Measurements from ENCODE around the gene MEAF6. TPM values are rescaled to one million over a fixed set of nuclear protein-coding genes. Genes with fewer than 3 reads are reported as not detected.

The MEAF6 gene
- total and polyA plus RNA-seq, 4 experiments from 2014 or later: 97.9 to 221 (median 115) TPM

DNA sequence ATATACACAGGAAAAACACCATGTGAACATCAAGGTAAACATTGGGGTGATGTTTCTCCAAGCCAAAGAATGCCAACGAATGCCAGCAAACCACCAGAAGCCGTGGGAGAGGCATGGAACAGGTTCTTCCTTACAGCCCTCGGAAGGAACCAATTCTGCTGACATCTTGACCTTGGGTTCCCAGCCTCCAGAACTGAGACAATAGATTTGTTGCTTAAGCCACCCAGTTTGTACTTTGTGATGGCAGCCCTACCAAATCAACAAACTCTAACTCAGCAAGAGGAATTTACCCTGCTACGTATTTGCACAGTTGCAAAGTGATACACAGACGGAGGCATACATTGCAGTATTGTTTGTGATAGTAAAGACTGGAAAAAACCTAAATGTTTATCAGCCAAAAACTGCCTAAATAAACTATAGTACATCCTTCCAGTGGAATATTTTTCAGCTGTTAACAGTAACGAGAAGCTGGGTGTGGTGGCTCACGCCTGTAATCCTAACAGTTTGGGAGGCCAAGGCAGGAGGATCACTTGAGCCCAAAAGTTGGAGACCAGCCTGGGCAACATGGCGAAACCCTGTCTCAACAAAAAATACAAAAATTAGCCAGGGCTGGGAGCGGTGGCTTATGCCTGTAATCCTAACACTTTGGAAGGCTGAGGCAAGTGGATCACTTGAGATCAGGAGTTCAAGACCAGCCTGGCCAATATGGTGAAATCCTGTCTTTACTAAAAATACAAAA lies 52.7 kb downstream of the MEAF6 start:
- Histone ChIP-seq H3K27me3 (ENCODE audit: insufficient read depth, low read length) (no peaks in the 10 kb centered on the region), H3K9me3 (ENCODE audit: control insufficient read depth in 1 of 2, low read length in 2 of 2) (no peaks in the 10 kb centered on the region), H3K27ac (ENCODE audit: low read depth, low read length) (no peak overlapping the region), H3K4me1 (ENCODE audit: insufficient read depth, low read length) (no peaks in the 10 kb centered on the region), H3K4me3 (ENCODE audit: low read length in 2 of 2) (no peak overlapping the region), H3K36me3 (ENCODE audit: insufficient read depth, low read length) (no peaks in the 10 kb centered on the region)
- CTCF ChIA-PET (ENCODE audit: partially characterized antibody): interaction anchor here (0.6 to 9.6 kb wide), 5 partner anchors 17 to 326 kb away, joined by 3 to 417 read pairs (median 4); no protein-coding TSS in a partner anchor
- Mint-ChIP-seq H3K27ac (no peak overlapping the region), H3K4me1 (peaks cover 0 to 3% (median 1%) of the 10 kb centered on the region in 4 donors), H3K36me3 (peaks cover 0 to 2% of the 10 kb centered on the region in 2 donors), H3K27me3 (no peaks in the 10 kb centered on the region), H3K9me3 (no peaks in the 10 kb centered on the region), H3K4me3 (no peak overlapping the region)
- DNase-seq: no peak
- POLR2A ChIA-PET (ENCODE audit: partially characterized antibody): interaction anchor here (0.9 to 9.5 kb wide), 2 partner anchors 14 to 26 kb away, joined by 3 to 102 read pairs; partner anchors contain the start of gene ZC3H12A
- intact Hi-C loops (cut with micrococcal nuclease): no loop called here

DNA sequence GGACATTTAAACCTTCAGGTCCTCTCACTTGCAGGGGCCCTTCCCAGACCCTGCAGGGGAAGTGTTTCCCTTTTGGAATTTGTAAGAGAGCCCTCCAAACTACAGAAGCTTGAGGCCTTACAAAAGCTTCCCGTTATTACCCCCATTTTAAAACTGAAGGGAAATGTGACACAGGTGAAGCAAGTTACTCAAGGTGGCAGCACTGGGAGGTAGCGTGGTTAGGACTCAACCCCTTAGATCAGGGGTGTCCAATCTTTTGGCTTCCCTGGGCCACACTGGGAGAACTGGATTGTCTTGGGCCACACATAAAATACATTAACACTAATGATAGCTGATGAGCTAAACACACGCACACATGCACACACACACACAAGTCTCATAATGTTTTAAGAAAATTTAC lies 56.0 kb downstream of the MEAF6 start:
- H3K9me3 Mint-ChIP-seq: no peaks in the 10 kb centered on the region
- H3K36me3 Mint-ChIP-seq: peaks cover 4 to 6% of the 10 kb centered on the region in 2 donors
- peaks cover 5 to 9% (median 6%) of the 10 kb centered on the region in 4 donors for H3K4me1 Mint-ChIP-seq
- Histone ChIP-seq H3K4me1 (ENCODE audit: insufficient read depth, low read length) (no peaks in the 10 kb centered on the region), H3K9me3 (ENCODE audit: control insufficient read depth in 1 of 2, low read length in 2 of 2) (no peaks in the 10 kb centered on the region), H3K27me3 (ENCODE audit: insufficient read depth, low read length) (no peaks in the 10 kb centered on the region), H3K36me3 (ENCODE audit: insufficient read depth, low read length) (no peaks in the 10 kb centered on the region), H3K4me3 (ENCODE audit: low read length in 2 of 2) (no peak overlapping the region), H3K27ac (ENCODE audit: low read depth, low read length) (no peak overlapping the region)
- H3K27me3 Mint-ChIP-seq: no peaks in the 10 kb centered on the region
- peak in 1 of 5 donors; percentile 6 for DNase-seq
- no peak overlapping the region for H3K4me3 Mint-ChIP-seq
- CTCF ChIA-PET (ENCODE audit: partially characterized antibody): interaction anchor here (0.9 to 9.6 kb wide), 5 partner anchors 9 to 223 kb away, joined by 3 to 417 read pairs (median 7); partner anchors contain the start of genes MEAF6 and ZC3H12A
- POLR2A ChIA-PET (ENCODE audit: partially characterized antibody): interaction anchor here (1.1 to 9.5 kb wide), 3 partner anchors 18 to 28 kb away, joined by 3 to 102 read pairs (median 76); partner anchors contain the start of gene ZC3H12A
- peak overlapping the region in 1 of 7 donors; percentile 47 for H3K27ac Mint-ChIP-seq
- intact Hi-C loops (cut with micrococcal nuclease): no loop called here

DNA sequence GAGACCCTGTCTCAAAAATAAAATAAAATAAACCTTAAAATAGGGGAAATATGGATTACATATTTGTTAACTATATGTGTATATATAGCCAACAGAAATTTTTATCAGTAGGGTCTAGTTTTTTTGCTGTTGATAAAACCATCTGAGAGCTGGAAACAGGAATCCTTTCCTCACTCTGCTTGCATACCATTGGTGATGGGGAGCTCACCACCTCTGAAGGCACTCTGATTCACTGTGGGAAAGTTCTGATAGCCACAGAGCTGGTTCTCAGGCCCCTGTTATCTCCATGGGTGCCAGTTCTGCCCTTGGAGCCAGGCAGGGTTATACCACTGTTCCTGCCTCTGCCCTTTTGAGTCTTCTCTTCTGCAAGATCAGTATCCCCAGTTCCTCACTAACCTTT lies 58.0 kb downstream of the MEAF6 start:
- Histone ChIP-seq H3K4me3 (ENCODE audit: low read length in 2 of 2) (no peak overlapping the region), H3K9me3 (ENCODE audit: control insufficient read depth in 1 of 2, low read length in 2 of 2) (no peaks in the 10 kb centered on the region), H3K4me1 (ENCODE audit: insufficient read depth, low read length) (no peaks in the 10 kb centered on the region), H3K27me3 (ENCODE audit: insufficient read depth, low read length) (no peaks in the 10 kb centered on the region), H3K27ac (ENCODE audit: low read depth, low read length) (no peak overlapping the region), H3K36me3 (ENCODE audit: insufficient read depth, low read length) (no peaks in the 10 kb centered on the region)
- DNase-seq: no peak
- intact Hi-C loops (cut with micrococcal nuclease): no loop called here
- ChIA-PET CTCF (ENCODE audit: partially characterized antibody) (interaction anchor here (0.9 to 9.6 kb wide), 7 partner anchors 19 to 225 kb away, joined by 4 to 417 read pairs (median 17); partner anchors contain the start of genes MEAF6 and ZC3H12A), POLR2A (ENCODE audit: partially characterized antibody) (interaction anchor here (1.5 to 9.5 kb wide), 3 partner anchors 19 to 30 kb away, joined by 4 to 102 read pairs (median 76); partner anchors contain the start of gene ZC3H12A)
- peaks cover 4 to 6% of the 10 kb centered on the region in 2 donors for H3K36me3 Mint-ChIP-seq
- peak overlapping the region in 1 of 7 donors; percentile 79 for H3K27ac Mint-ChIP-seq
- H3K4me1 Mint-ChIP-seq: peaks cover 5 to 9% (median 6%) of the 10 kb centered on the region in 4 donors
- H3K4me3 Mint-ChIP-seq: no peak overlapping the region
- no peaks in the 10 kb centered on the region for H3K27me3 Mint-ChIP-seq
- H3K9me3 Mint-ChIP-seq: no peaks in the 10 kb centered on the region

DNA sequence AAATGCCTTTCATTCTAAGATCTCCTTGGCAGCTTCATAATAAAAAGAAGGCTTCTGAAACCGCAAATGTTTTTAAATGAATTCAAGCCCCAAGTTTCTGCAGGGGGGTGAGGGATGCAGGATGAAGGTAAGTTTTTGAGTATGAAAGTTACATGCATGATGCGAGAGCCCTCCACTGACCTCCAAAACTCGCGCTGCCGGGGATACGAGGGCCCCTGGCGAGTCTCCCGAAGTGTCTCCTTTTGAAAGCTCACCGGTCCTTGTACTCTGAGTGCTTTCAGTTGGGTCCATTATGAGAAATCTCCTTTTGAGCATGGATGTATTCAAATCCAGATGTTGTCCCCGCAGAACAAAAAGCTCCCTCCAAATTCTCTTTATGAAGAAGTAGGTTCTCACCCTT lies 59.0 kb downstream of the MEAF6 start:
- ChIA-PET CTCF (ENCODE audit: partially characterized antibody) (interaction anchor here (1.2 to 9.6 kb wide), 8 partner anchors 11 to 226 kb away, joined by 4 to 417 read pairs (median 20); partner anchors contain the start of genes MEAF6 and ZC3H12A), POLR2A (ENCODE audit: partially characterized antibody) (interaction anchor here (1.0 to 9.5 kb wide), 4 partner anchors 21 to 31 kb away, joined by 3 to 102 read pairs (median 40); partner anchors contain the start of gene ZC3H12A)
- DNase-seq: no peak
- Mint-ChIP-seq H3K4me1 (peaks cover 5 to 9% (median 6%) of the 10 kb centered on the region in 4 donors), H3K9me3 (no peaks in the 10 kb centered on the region), H3K4me3 (no peak overlapping the region), H3K27ac (peak overlapping the region in 1 of 7 donors; percentile 24), H3K27me3 (no peaks in the 10 kb centered on the region), H3K36me3 (peaks cover 4 to 6% of the 10 kb centered on the region in 2 donors)
- H3K4me1 ChIP-seq (ENCODE audit: insufficient read depth, low read length): no peaks in the 10 kb centered on the region
- H3K27me3 ChIP-seq (ENCODE audit: insufficient read depth, low read length): no peaks in the 10 kb centered on the region
- no peaks in the 10 kb centered on the region for H3K9me3 ChIP-seq (ENCODE audit: control insufficient read depth in 1 of 2, low read length in 2 of 2)
- no peaks in the 10 kb centered on the region for H3K36me3 ChIP-seq (ENCODE audit: insufficient read depth, low read length)
- intact Hi-C loops (cut with micrococcal nuclease): loop anchor here (1.0 to 2.0 kb wide), 3 partner anchors 23 to 59 kb away; partner anchors contain the start of gene MEAF6
- H3K27ac ChIP-seq (ENCODE audit: low read depth, low read length): no peak overlapping the region
- no peak overlapping the region for H3K4me3 ChIP-seq (ENCODE audit: low read length in 2 of 2)

GRCh38 chr1:37453647-37454046 lies 60.9 kb downstream of the MEAF6 start:
- H3K4me1 ChIP-seq (ENCODE audit: insufficient read depth, low read length): peaks cover 10% of the 10 kb centered on the region
- no peak overlapping the region for H3K4me3 ChIP-seq (ENCODE audit: low read length in 2 of 2)
- intact Hi-C loops (cut with micrococcal nuclease): loop anchor here (1.0 to 2.0 kb wide), 4 partner anchors 25 to 229 kb away; partner anchors contain the start of genes MEAF6 and SNIP1
- H3K27me3 ChIP-seq (ENCODE audit: insufficient read depth, low read length): no peaks in the 10 kb centered on the region
- DNase-seq: no peak
- Mint-ChIP-seq H3K27me3 (no peaks in the 10 kb centered on the region), H3K36me3 (peaks cover 4% of the 10 kb centered on the region in 2 donors), H3K9me3 (no peaks in the 10 kb centered on the region), H3K4me1 (peaks cover 5 to 18% (median 10%) of the 10 kb centered on the region in 4 donors), H3K27ac (no peak overlapping the region), H3K4me3 (no peak overlapping the region)
- no peak overlapping the region for H3K27ac ChIP-seq (ENCODE audit: low read depth, low read length)
- H3K9me3 ChIP-seq (ENCODE audit: control insufficient read depth in 1 of 2, low read length in 2 of 2): no peaks in the 10 kb centered on the region
- POLR2A ChIA-PET (ENCODE audit: partially characterized antibody): interaction anchor here (0.8 to 9.5 kb wide), 2 partner anchors 22 to 145 kb away, joined by 3 to 102 read pairs; partner anchors contain the start of gene ZC3H12A
- no peaks in the 10 kb centered on the region for H3K36me3 ChIP-seq (ENCODE audit: insufficient read depth, low read length)
- CTCF ChIA-PET (ENCODE audit: partially characterized antibody): interaction anchor here (0.8 to 9.6 kb wide), 9 partner anchors 13 to 228 kb away, joined by 3 to 417 read pairs (median 17); partner anchors contain the start of genes MEAF6 and ZC3H12A

DNA sequence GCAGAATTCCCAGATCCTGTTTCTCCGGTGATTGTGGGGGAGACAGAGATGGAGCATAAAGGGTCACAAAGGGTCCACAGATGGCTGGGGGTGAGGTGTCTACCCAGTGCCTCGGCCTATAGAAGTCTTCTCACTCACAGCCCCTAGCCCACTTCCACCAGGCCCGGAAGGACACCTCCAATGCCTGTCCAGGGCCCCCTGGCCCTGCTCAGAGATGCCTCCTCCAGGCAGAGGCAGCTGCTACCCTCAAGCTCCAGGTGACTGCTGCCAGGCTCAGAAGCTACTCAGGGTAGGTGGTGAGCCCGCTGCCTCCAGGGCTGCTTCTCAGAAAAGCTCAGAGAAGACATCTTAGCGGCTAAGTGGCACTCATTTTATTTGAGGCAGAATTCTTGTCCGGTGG lies 62.1 kb downstream of the MEAF6 start:
- Mint-ChIP-seq H3K4me1 (peaks cover 5 to 18% (median 9%) of the 10 kb centered on the region in 4 donors), H3K27ac (no peak overlapping the region), H3K36me3 (peaks cover 4% of the 10 kb centered on the region in 2 donors), H3K27me3 (peaks cover 0 to 1% of the 10 kb centered on the region in 2 donors), H3K9me3 (no peaks in the 10 kb centered on the region), H3K4me3 (no peak overlapping the region)
- no peak overlapping the region for H3K4me3 ChIP-seq (ENCODE audit: low read length in 2 of 2)
- ChIA-PET POLR2A (ENCODE audit: partially characterized antibody) (interaction anchor here (1.1 to 9.5 kb wide), 2 partner anchors 24 to 36 kb away, joined by 3 to 102 read pairs; partner anchors contain the start of gene ZC3H12A), CTCF (ENCODE audit: partially characterized antibody) (interaction anchor here (4.6 to 9.6 kb wide), 2 partner anchors 34 to 229 kb away, joined by 28 to 417 read pairs; no protein-coding TSS in a partner anchor)
- no peaks in the 10 kb centered on the region for H3K36me3 ChIP-seq (ENCODE audit: insufficient read depth, low read length)
- intact Hi-C loops (cut with micrococcal nuclease): no loop called here
- H3K9me3 ChIP-seq (ENCODE audit: control insufficient read depth in 1 of 2, low read length in 2 of 2): no peaks in the 10 kb centered on the region
- H3K4me1 ChIP-seq (ENCODE audit: insufficient read depth, low read length): peaks cover 10% of the 10 kb centered on the region
- H3K27ac ChIP-seq (ENCODE audit: low read depth, low read length): no peak overlapping the region
- H3K27me3 ChIP-seq (ENCODE audit: insufficient read depth, low read length): no peaks in the 10 kb centered on the region
- DNase-seq: no peak
